Astrocyte of the cerebellum (primary cell): Measurements from ENCODE around the gene CTSC.

Experiments
- DNase-seq: peaks from one replicate; pipeline ENCODE4 v3.0.0-alpha.2; 2011; ENCODE audit warnings: low read depth
- H3K4me3 ChIP-seq: 2 replicates; pipeline ENCODE4 v1.5.1; 2011; ENCODE audit warnings: mild to moderate bottlenecking, low read depth, low read length, moderate library complexity
- in situ Hi-C: cut with HindIII; loops from 2 replicates; pipeline ENCODE4 v1.10.0; 2017; ENCODE audit warnings: low sequenced_read_pairs
- TF ChIP-seq, protein P1 (sequence below): IDR thresholded peaks from 2 replicates; pipeline ENCODE4 v1.5.1; 2012; ENCODE audit warnings: low read length, low read depth, moderate library complexity, mild to moderate bottlenecking; ENCODE audit errors: missing control alignments

The CTSC gene

GRCh38 chr11:88360141-88360540 lies 22.6 kb upstream of the CTSC start:
- TF ChIP-seq, protein P1, sequence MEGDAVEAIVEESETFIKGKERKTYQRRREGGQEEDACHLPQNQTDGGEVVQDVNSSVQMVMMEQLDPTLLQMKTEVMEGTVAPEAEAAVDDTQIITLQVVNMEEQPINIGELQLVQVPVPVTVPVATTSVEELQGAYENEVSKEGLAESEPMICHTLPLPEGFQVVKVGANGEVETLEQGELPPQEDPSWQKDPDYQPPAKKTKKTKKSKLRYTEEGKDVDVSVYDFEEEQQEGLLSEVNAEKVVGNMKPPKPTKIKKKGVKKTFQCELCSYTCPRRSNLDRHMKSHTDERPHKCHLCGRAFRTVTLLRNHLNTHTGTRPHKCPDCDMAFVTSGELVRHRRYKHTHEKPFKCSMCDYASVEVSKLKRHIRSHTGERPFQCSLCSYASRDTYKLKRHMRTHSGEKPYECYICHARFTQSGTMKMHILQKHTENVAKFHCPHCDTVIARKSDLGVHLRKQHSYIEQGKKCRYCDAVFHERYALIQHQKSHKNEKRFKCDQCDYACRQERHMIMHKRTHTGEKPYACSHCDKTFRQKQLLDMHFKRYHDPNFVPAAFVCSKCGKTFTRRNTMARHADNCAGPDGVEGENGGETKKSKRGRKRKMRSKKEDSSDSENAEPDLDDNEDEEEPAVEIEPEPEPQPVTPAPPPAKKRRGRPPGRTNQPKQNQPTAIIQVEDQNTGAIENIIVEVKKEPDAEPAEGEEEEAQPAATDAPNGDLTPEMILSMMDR: no peak
- no peak overlapping the region for H3K4me3 ChIP-seq

DNA sequence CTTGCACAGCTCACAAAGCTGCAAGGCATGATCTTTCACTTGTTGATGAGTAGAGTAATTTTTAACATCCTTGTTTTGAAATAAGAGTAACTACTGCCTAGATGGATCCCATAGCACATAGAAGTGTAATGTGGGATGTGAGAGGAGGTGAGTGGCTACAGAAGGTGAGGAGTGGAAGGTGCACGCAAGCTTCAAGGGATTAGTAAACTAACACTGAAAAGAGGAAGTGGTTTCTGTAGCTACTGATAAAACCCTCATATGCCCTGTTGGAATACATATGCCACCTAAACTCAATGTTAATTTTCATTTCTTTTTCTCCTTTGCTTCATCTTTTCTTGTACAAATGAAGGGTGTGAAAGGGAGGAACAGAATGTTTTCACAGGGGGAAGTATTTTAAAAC lies 22.0 kb upstream of the CTSC start:
- in situ Hi-C loops: no loop called here
- TF ChIP-seq, protein P1: no peak
- no peak for DNase-seq
- H3K4me3 ChIP-seq: no peak overlapping the region

More at GRCh38 chr11:88360141-88360540, 22.6 kb upstream of the CTSC start:
- DNase-seq: no peak
- in situ Hi-C loops: no loop called here

- DNase-seq: no peak
- H3K4me3 ChIP-seq: no peak overlapping the region
- TF ChIP-seq, protein P1: no peak
- in situ Hi-C loops: no loop called here
Observed at GRCh38 chr11:88359114-88359513, 21.6 kb upstream of the CTSC start.

GRCh38 chr11:88358040-88358431 lies 20.5 kb upstream of the CTSC start:
- in situ Hi-C loops: no loop called here
- TF ChIP-seq, protein P1: no peak
- DNase-seq: no peak
- no peak overlapping the region for H3K4me3 ChIP-seq

GRCh38 chr11:88357323-88358039 lies 19.9 kb upstream of the CTSC start:
- TF ChIP-seq, protein P1: no peak
- no peak for DNase-seq
- in situ Hi-C loops: no loop called here
- H3K4me3 ChIP-seq: no peak overlapping the region

GRCh38 chr11:88355887-88356286 lies 18.4 kb upstream of the CTSC start:
- no peak for DNase-seq
- TF ChIP-seq, protein P1: no peak
- in situ Hi-C loops: no loop called here
- no peak overlapping the region for H3K4me3 ChIP-seq
